MM.1S (cell line): ENCODE measurements around the gene MIOX.

Experiments used
- EZH2 ChIP-seq: fragments of 300-600 bp; sonication (generic); optimal IDR thresholded peaks from 2 replicates; pipeline ENCODE3; 2017; ENCODE audit warnings: low read depth, mild to moderate bottlenecking, antibody characterized with exemption, low read length, mixed read lengths
- EZH2phosphoT487 ChIP-seq: fragments of 300-600 bp; sonication (generic); IDR thresholded peaks from 2 replicates; pipeline ENCODE4 v1.6.1; 2018; ENCODE audit warnings: antibody characterized with exemption, low read length
- TF ChIP-seq, protein P1 (sequence below): fragments of 300-600 bp; sonication (generic); IDR thresholded peaks from 2 replicates; pipeline ENCODE4 v1.5.1; 2016; ENCODE audit warnings: antibody characterized with exemption, low read length, mixed read lengths

DNA sequence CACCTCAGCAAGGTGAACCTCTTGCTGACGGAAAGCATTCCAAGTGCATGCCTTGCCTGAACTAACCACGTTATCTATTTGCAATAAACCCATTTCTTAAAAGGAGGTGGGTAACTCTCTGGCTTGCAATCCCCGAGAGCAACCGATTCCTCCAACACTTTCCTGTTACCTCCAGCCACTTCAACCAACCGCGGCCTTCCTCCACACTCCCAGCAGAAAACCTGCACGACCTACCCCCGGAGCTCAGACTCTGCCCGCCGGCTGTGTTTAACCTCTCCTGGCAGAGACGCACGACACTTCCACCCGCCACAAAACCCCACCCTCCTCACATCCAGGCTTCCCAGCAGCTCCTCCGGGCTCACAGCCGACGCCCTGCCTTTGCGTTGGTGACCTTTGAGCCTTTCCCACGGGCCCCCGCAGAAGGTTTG, 38.0 kb downstream of the MIOX start:
- TF ChIP-seq, protein P1, sequence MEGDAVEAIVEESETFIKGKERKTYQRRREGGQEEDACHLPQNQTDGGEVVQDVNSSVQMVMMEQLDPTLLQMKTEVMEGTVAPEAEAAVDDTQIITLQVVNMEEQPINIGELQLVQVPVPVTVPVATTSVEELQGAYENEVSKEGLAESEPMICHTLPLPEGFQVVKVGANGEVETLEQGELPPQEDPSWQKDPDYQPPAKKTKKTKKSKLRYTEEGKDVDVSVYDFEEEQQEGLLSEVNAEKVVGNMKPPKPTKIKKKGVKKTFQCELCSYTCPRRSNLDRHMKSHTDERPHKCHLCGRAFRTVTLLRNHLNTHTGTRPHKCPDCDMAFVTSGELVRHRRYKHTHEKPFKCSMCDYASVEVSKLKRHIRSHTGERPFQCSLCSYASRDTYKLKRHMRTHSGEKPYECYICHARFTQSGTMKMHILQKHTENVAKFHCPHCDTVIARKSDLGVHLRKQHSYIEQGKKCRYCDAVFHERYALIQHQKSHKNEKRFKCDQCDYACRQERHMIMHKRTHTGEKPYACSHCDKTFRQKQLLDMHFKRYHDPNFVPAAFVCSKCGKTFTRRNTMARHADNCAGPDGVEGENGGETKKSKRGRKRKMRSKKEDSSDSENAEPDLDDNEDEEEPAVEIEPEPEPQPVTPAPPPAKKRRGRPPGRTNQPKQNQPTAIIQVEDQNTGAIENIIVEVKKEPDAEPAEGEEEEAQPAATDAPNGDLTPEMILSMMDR = no peak
- TF ChIP-seq EZH2phosphoT487 (no peak), EZH2 (no peak)
